HCT116 (cell line): ENCODE measurements around the gene PLPP7. TPM values are rescaled to one million over a fixed set of nuclear protein-coding genes. Genes with fewer than 3 reads are reported as not detected.

Experiments used
- ATAC-seq: fragments of 200-7000 bp; cut with Tn5 transposase; 2 replicates; pipeline ENCODE4 v1.9.1; 2020; ENCODE audit warnings: mild to moderate bottlenecking, moderate library complexity
- BruUV-seq: library from RNA; stranded (reverse); fragments of 400-500 nt; replicated peaks from 2 replicates; lab custom pipeline; 2021; lab: Mats Ljungman, UMichigan
- CTCF ChIA-PET: fragments of 300-600 bp; sonication (Branson Sonifier 250); formaldehyde crosslinking; loops from one replicate; lab custom pipeline; 2021; ENCODE audit warnings: antibody characterized with exemption; lab: Charles Lee
- POLR2A ChIA-PET: fragments of 300-600, 350-600 bp; sonication (Branson Sonifier 250); formaldehyde crosslinking; loops from one replicate; lab custom pipeline; 2021; ENCODE audit warnings: antibody characterized with exemption; lab: Charles Lee
- RAD21 ChIA-PET, 2 experiments: fragments of 300-600 bp; sonication (Branson Sonifier 250); formaldehyde crosslinking; loops; one replicate each; lab custom pipeline; 2023; ENCODE audit warnings: low total read pairs in 2 of 2; ENCODE audit not compliant: uncharacterized antibody in 2 of 2, unreplicated experiment in 2 of 2, low non-redundant PET in 1 of 2; lab: Charles Lee
- DNase-seq: peaks from one replicate; pipeline ENCODE4 v3.0.0-alpha.2; 2010; ENCODE audit warnings: low read depth, low spot score
- H2AFZ ChIP-seq: fragments of 200-600 bp; shearing (Covaris generic), sonication (generic); 2 replicates; pipeline ENCODE4 v1.6.1; 2017; ENCODE audit warnings: low read depth, mixed run types, mixed read lengths, antibody characterized with exemption, low read length; ENCODE audit not compliant: poor library complexity, severe bottlenecking
- H3K27ac ChIP-seq: 2 replicates; pipeline ENCODE4 v1.5.1; 2012; ENCODE audit warnings: low read depth, low read length
- H3K27me3 ChIP-seq: fragments of 200-600 bp; sonication (generic); 2 replicates; pipeline ENCODE4 v1.6.1; 2016; ENCODE audit warnings: mixed run types, low read length, mixed read lengths; ENCODE audit not compliant: insufficient read depth
- H3K36me3 ChIP-seq, 2 experiments: fragments of 200-500 bp in 1 of 2; fragments of 200-600 bp in 1 of 2; sonication (Bioruptor generic) in 1 of 2; sonication (generic) in 1 of 2; 2 replicates each; pipeline versions ENCODE4 v1.5.1 to v1.6.1; 2014 to 2016; ENCODE audit warnings: low read length in 2 of 2, inconsistent platforms in 1 of 2, mixed read lengths in 1 of 2, mixed run types in 1 of 2; ENCODE audit not compliant: insufficient read depth in 2 of 2, control insufficient read depth in 1 of 2
- H3K4me1 ChIP-seq, 2 experiments: fragments of 200-600 bp in 1 of 2; sonication (generic) in 1 of 2; 2 replicates each; pipeline versions ENCODE4 v1.5.1 to v1.6.1; 2012 to 2017; ENCODE audit warnings: low read length in 2 of 2, inconsistent platforms in 1 of 2, mild to moderate bottlenecking in 1 of 2, mixed read lengths in 1 of 2, mixed run types in 1 of 2, moderate library complexity in 1 of 2; ENCODE audit not compliant: insufficient read depth in 2 of 2, control insufficient read depth in 1 of 2
- H3K4me2 ChIP-seq: fragments of 200-600 bp; sonication (generic); 2 replicates; pipeline ENCODE4 v1.6.1; 2017; ENCODE audit warnings: mixed run types, low read length, mixed read lengths
- H3K4me3 ChIP-seq, 2 experiments: fragments of 200-600 bp in 1 of 2; sonication (generic) in 1 of 2; replicated peaks in 1 of 2; 2 replicates each; pipeline ENCODE4 v1.5.1; 2011 to 2016; ENCODE audit warnings: low read length in 2 of 2, control low read depth in 1 of 2, low read depth in 1 of 2, mild to moderate bottlenecking in 1 of 2, mixed read lengths in 1 of 2, mixed run types in 1 of 2
- H3K79me2 ChIP-seq: fragments of 200-600 bp; sonication (generic); 2 replicates; pipeline ENCODE4 v1.6.1; 2017; ENCODE audit warnings: mild to moderate bottlenecking, mixed run types, low read length, moderate library complexity, mixed read lengths; ENCODE audit not compliant: insufficient read depth
- H3K9ac ChIP-seq: fragments of 200-600 bp; sonication (generic); 2 replicates; pipeline ENCODE4 v1.6.1; 2016; ENCODE audit warnings: low read length, mixed read lengths
- H3K9me2 ChIP-seq: fragments of 200-600 bp; sonication (generic), shearing (Covaris generic); 2 replicates; pipeline ENCODE4 v1.6.1; 2017; ENCODE audit warnings: mixed run types, mild to moderate bottlenecking, moderate library complexity; ENCODE audit not compliant: insufficient read depth
- H3K9me3 ChIP-seq, 2 experiments: fragments of 200-500 bp in 1 of 2; fragments of 200-600 bp in 1 of 2; sonication (Bioruptor generic) in 1 of 2; sonication (generic) in 1 of 2; 2 replicates each; pipeline ENCODE4 v1.6.1; 2014 to 2017; ENCODE audit warnings: low read length in 2 of 2, mixed read lengths in 2 of 2, inconsistent platforms in 1 of 2, low read depth in 1 of 2, mild to moderate bottlenecking in 1 of 2, mixed run types in 1 of 2, moderate library complexity in 1 of 2; ENCODE audit not compliant: control insufficient read depth in 1 of 2, insufficient read depth in 1 of 2
- H4K20me1 ChIP-seq: fragments of 200-600 bp; sonication (generic), shearing (Covaris generic); 2 replicates; pipeline ENCODE4 v1.6.1; 2017; ENCODE audit warnings: mixed run types, mild to moderate bottlenecking, moderate library complexity; ENCODE audit not compliant: insufficient read depth
- ATF3 ChIP-seq: IDR thresholded peaks from 2 replicates; pipeline ENCODE4 v1.6.1; 2012
- CBX3 ChIP-seq: IDR thresholded peaks from 2 replicates; pipeline ENCODE4 v1.6.1; 2012; ENCODE audit warnings: low read depth
- CEBPB ChIP-seq: IDR thresholded peaks from 2 replicates; pipeline ENCODE4 v1.6.1; 2012; ENCODE audit warnings: low read depth
- EGR1 ChIP-seq: IDR thresholded peaks from 2 replicates; pipeline ENCODE4 v1.6.1; 2012; ENCODE audit warnings: low read depth
- ELF1 ChIP-seq: IDR thresholded peaks from 2 replicates; pipeline ENCODE4 v1.6.1; 2012; ENCODE audit warnings: low read depth, borderline replicate concordance
- EZH2 ChIP-seq: fragments of 200-600 bp; sonication (generic); IDR thresholded peaks from 2 replicates; pipeline ENCODE4 v1.6.1; 2017; ENCODE audit warnings: antibody characterized with exemption, mixed run types
- EZH2phosphoT487 ChIP-seq: fragments of 200-600 bp; IDR thresholded peaks from 2 replicates; pipeline ENCODE4 v1.6.1; 2018; ENCODE audit warnings: antibody characterized with exemption, borderline replicate concordance
- FOSL1 ChIP-seq: IDR thresholded peaks from 2 replicates; pipeline ENCODE4 v1.6.1; 2012; ENCODE audit warnings: low read depth
- JUND ChIP-seq: IDR thresholded peaks from 2 replicates; pipeline ENCODE4 v1.6.1; 2012
- MAX ChIP-seq: IDR thresholded peaks from 2 replicates; pipeline ENCODE4 v1.6.1; 2012
- POLR2A ChIP-seq: IDR thresholded peaks from 2 replicates; pipeline ENCODE4 v1.7.0; 2011; ENCODE audit warnings: borderline replicate concordance; ENCODE audit not compliant: insufficient read depth, insufficient read length; ENCODE audit errors: extremely low read depth
- RAD21 ChIP-seq: IDR thresholded peaks from 2 replicates; pipeline ENCODE4 v1.6.1; 2012; ENCODE audit warnings: low read depth, mild to moderate bottlenecking
- REST ChIP-seq: IDR thresholded peaks from 2 replicates; pipeline ENCODE4 v1.6.1; 2012; ENCODE audit warnings: low read depth
- SIN3A ChIP-seq: IDR thresholded peaks from 2 replicates; pipeline ENCODE4 v1.6.1; 2012; ENCODE audit warnings: low read depth
- SRF ChIP-seq: IDR thresholded peaks from 2 replicates; pipeline ENCODE4 v1.6.1; 2012; ENCODE audit warnings: low read depth
- TCF7L2 ChIP-seq: IDR thresholded peaks from 2 replicates; pipeline ENCODE4 v1.7.0; 2011; ENCODE audit warnings: borderline replicate concordance, inconsistent platforms; ENCODE audit not compliant: insufficient read depth, insufficient read length; ENCODE audit errors: extremely low read depth
- YY1 ChIP-seq: IDR thresholded peaks from 2 replicates; pipeline ENCODE4 v1.6.1; 2011; ENCODE audit warnings: low read length, low read depth, moderate library complexity, mild to moderate bottlenecking; ENCODE audit not compliant: insufficient replicate concordance; ENCODE audit errors: extremely low read depth
- ZBTB33 ChIP-seq: IDR thresholded peaks from 2 replicates; pipeline ENCODE4 v1.6.1; 2011; ENCODE audit warnings: mild to moderate bottlenecking, low read length, moderate library complexity; ENCODE audit not compliant: insufficient replicate concordance; ENCODE audit errors: extremely low read depth
- ZNF274 ChIP-seq: fragments of 200-500 bp; sonication (Bioruptor generic); IDR thresholded peaks from 2 replicates; pipeline ENCODE4 v1.6.1; 2014; ENCODE audit warnings: mild to moderate bottlenecking, low read depth, low read length, inconsistent platforms
- intact Hi-C: fragments of 100-400 bp; cut with micrococcal nuclease; formaldehyde crosslinking; loops from 2 replicates; pipeline ENCODE4 v1.10.0; 2022
- total RNA-seq: library from RNA; stranded (reverse); gene quantifications from one replicate; pipeline ENCODE4 v1.2.1, GENCODE V29; 2021; ENCODE audit not compliant: unreplicated experiment

The PLPP7 gene
- total RNA-seq, 1 experiment from 2014 or later, result 0.37 TPM

- no peak overlapping the region for H2AFZ ChIP-seq
- H3K4me1 ChIP-seq, result peaks cover 0 to 8% of the 10 kb centered on the region in 2 experiments; a peak in 1 of 4 replicates
- H3K36me3 ChIP-seq, result no peaks in the 10 kb centered on the region
- ChIA-PET RAD21 (no interaction called here), CTCF (no interaction called here), POLR2A (no interaction called here)
- H3K4me2 ChIP-seq, result no peak overlapping the region
- H3K27ac ChIP-seq, result no peak overlapping the region
- no TSS peak for BruUV-seq
- DNase-seq (no peak), ATAC-seq (no peak)
- H3K9me3 ChIP-seq, result no peaks in the 10 kb centered on the region
- H3K9me2 ChIP-seq, result no peaks in the 10 kb centered on the region
- intact Hi-C loops, result no loop called here
- H3K79me2 ChIP-seq, result no peaks in the 10 kb centered on the region
- H3K4me3 ChIP-seq, result no peak overlapping the region
- no peak overlapping the region for H3K9ac ChIP-seq
- TF ChIP-seq CBX3 (no peak), ZNF274 (no peak), MAX (no peak), EZH2 (no peak), JUND (no peak), EZH2phosphoT487 (no peak), RAD21 (no peak), YY1 (no peak), ELF1 (no peak), ZBTB33 (no peak), EGR1 (no peak), SIN3A (no peak), POLR2A (no peak), TCF7L2 (no peak), FOSL1 (no peak), ATF3 (no peak), CEBPB (no peak), SRF (no peak), REST (no peak)
- H3K27me3 ChIP-seq, result no peaks in the 10 kb centered on the region
- H4K20me1 ChIP-seq, result no peaks in the 10 kb centered on the region
These were observed 8.9 kb upstream of the PLPP7 start for GRCh38 chr9:131280660-131281059.
